ENCODE measurements around the gene CKM.
"Not testable (repeated sequence)": the region's sequence is repeated elsewhere in the genome, so short reads cannot be mapped to it uniquely, and the experiment has no call there.

Gene CKM

DNA sequence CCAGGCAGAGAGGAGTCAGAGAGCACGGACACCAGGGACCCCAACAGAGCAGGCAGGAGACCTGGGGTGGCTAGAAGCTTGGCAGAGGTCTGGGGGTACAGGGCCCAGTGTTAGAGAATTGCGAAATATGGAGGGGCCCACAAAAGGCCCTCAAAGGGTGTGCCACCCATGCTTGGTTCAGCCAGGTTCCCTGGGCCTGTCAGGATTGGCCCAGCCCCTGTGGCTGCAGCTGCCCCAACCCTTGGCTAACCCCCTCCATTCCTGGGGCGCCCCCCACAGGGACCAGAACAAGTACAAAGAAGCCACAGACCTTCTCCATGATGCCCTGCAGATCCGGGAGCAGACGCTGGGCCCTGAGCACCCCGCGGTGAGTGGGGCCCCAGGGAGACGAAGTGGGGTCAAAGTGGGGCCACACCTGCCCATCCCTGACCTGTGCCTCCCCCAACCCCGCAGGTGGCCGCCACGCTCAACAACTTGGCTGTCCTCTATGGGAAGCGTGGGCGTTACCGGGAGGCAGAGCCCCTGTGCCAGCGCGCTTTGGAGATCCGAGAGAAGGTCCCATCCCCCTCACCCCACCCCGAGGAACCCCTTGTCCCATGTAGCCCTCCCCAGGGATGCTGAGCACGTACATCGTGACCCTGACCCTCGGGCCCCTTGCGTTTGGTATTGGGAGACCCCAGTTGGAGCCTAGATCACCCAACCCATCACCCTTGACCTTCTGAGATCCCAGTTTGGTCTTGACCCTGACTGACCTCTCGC lies 25.9 kb upstream of the CKM start:
- DNase-seq, result no peak

DNA sequence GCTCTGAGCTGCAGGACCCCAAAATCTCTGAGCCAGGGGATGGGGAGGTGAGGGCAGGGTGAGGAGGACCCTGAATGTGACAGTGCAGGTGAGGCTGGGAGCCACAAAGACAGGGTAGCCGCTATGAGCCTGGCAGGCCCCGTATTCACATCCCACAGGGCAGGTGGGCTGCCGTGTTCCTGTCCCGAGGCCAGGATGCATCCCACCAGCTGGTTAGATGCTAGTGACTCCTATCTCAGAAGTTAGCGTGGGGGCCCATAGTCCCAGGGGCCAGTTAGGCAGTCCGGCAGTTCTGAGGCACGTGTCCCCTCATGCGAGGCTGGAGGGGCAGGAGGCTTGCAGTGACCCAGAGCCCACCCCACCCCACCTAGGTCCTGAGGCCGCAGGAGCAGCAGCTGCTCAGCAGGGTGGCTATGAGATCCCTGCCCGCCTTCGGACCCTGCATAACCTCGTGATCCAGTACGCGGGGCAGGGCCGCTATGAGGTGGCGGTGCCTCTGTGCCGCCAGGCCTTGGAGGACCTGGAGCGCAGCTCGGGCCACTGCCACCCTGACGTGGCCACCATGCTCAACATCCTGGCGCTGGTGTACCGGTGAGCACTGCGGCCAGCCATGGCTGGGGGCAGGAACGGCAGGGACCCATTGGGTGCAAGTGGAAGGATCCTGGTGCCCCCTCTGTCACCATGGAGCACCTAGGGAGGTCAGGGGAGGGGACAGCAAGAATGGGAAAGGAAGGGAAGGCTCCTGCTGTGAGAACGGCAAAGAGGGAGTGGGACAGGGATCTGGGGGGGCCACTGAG lies 25.1 kb upstream of the CKM start:
- no peak for DNase-seq

DNA sequence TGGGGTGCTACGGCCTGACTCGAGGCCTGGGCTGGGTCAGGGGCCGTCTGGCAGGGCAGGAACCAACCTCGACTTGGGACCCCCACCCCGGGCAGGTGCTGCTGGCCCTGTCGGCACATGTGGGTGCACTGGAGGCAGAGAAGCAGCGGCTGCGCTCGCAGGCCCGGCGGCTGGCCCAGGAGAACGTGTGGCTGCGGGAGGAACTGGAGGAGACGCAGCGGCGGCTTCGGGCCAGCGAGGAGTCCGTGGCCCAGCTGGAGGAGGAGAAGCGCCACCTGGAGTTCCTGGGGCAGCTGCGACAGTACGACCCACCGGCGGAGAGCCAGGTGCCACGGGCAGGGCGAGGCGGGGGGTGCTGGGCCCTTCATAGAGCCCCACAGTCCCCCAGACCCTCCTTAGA lies 23.8 kb upstream of the CKM start:
- no peak for DNase-seq

DNA sequence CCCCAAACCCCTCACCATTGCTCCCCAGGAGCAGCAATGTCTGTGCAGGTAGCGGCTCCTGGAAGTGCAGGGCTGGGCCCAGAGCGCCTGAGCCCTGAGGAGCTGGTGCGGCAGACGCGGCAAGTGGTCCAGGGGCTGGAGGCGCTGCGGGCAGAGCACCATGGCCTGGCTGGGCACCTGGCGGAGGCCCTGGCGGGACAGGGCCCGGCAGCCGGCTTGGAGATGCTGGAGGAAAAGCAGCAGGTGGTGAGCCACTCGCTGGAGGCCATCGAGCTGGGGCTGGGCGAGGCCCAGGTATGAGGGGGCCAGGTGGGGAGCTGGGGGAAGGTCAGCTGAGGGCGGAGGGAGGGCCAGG lies 22.8 kb upstream of the CKM start:
- no peak for DNase-seq

DNA sequence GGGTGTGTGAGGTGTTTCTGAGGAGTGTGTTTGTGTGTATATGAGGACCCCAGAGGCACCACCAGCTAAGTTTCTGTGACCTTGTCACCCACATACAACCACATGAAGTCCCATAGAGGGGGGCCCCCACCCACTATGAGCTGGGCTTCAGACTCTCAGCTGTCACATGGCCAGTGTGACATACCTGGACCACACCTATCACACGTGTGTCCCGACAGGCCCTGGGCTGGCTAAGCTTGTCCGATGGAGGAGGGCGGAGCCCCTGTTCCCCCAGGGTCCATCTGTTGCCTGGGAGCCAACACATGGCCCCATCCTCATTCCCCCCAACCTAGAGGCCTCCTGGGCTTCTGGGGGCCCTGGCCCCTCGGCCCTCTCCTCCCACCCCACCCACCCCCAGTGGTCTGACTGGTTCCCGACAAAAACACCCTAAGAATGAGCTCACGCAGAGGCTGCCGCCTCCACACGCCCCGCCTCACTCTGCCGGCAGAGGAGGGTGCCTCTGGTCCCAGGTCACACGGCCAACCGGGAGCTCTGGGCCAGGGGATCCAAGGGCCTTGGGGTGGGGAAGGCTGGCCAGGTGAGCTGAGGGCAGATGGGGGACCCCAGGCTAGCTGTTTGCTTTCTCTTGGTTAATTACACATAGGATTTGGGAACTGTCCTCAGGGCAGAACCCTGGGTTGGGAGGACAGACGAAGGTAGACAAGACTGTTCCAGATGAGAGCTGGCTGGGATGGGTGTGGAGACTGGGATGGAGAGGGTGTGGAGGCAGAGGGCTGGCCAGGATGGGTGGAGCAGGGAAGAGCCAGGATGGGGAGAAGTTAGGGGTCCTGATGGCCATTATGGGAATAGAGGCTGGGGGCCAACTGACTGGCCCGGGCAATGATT lies 22.2 kb upstream of the CKM start:
- DNase-seq, result no peak

DNA sequence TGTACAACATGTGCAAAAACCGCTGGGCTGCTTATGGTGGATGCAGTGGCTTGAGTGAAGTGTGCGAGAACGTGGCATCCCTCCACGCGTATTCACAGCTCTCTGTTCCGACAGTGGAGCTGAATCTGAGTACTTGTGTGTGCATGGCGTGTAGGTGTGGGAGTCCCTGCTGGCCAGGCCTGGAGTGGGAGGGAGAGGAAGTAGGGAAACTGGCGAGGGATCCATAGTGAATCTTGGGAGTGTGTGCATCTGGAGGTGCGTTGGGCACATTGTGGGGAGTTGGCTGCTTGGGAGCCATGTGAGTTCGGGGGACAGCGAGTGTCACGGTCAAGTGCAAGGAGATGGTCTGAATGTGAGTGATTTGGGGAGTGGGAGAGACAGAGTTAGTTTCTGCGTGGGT lies 20.2 kb upstream of the CKM start:
- DNase-seq, result no peak

DNA sequence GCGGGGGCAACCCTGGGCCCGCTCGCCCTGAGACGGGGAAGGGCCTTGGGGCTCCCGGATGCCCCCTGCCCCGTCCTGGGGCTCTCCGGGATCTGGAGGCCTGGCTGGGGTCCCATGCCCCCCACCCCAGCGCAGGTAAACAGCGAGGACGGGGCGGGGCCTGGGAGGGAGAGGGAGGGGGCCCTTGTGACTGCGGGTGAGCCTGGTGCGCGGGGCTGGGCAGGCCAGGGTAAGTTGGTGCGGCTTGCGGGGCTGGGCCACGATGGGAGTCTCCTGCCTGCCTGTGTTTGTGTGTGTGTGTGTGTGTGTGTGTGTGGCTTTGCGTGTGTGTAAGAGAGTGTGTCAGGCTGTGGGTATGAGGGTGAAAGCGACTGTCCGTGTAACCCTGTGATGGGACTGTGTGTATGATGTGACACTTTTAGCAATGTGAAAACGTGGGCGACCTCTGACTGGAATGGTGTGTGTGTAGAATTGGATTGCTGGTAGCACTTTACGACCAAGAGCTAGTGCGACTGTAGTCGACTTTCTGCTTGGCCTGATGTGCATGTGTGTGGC lies 18.3 kb upstream of the CKM start:
- DNase-seq, result no peak

DNA sequence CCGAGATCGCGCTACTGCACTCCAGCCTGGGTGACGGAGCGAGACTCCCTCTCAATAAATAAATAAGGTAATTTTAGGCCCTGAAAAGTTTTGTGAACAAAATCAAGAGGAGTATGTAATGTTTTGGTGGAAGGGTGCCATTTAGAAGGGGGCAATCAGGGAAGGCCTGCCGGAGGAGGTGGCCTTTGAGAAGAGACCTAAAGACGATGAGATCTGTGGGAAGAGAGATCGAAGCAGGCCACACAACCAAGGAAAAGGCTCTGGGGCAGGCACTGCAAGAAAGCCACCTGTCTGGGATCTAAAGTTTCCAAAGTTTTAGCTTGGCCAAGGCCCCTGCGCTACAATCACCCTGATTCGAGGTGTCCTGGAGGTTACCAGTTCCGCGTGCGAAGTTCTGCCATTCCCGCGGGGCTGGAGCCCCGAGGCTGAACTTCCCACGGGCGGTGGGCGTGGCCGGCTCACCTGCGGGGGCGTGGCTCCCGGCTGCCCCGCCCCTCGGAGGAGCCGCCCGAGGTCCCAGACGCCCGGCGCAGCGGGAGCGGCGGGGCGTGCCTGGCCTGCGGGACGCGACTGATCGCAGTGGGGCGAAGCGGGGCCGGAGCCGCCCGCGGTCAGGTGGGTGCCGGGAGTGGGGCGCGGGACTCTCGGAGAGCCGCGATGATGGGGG lies 17.7 kb upstream of the CKM start, which contains the start of gene KLC3:
TSS of gene KLC3 (plus strand) at position 519 of the 667 bp plus-strand sequence. CDS start 4,792 bp downstream, outside the sequence.
- DNase-seq, result peak; percentile 40

DNA sequence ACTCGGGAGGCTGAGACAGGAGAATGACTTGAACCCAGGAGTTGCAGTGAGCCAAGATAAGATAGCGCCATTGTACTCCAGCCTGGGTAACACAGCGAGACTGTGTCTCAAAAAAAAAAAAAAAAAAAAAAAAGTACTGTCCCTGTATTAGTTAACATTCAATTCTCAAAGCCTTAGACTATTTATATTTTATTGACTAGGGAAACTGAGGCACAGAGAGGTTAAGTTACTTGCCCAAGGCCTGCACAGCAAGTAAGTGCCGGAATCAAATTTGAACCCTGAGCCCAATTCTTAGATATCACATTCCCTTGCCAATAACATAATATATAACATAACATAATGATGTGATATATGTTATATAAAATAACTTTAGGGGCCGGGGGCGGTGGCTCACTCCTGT lies 17.0 kb upstream of the CKM start:
- no peak for DNase-seq

DNA sequence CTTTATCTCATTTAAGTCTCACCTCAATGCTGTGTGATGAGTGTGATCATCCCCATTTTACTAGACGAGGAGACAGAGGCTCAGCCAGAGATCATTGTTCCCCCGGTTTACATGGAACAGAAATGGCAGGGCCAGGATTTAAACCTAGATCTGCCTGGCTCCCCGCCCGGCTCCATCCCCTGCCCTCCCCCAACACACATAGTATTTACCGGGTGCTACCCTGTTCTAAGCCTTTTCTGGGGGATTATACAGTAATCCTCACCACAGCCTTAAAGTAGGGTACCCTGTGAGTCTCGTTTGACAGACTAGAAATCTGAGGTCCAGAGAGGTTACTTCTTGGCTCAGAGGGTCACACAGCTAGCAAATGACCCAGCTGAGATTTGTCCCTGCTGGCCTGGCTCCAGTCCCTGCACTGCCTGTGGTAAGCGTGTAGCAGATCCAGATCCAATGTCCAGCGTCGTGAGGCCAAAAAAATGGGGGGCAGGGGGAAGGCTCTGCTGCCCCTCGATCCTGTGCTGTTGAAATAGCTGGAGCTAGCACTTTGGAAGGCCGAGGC lies 14.1 kb upstream of the CKM start:
- no peak for DNase-seq

DNA sequence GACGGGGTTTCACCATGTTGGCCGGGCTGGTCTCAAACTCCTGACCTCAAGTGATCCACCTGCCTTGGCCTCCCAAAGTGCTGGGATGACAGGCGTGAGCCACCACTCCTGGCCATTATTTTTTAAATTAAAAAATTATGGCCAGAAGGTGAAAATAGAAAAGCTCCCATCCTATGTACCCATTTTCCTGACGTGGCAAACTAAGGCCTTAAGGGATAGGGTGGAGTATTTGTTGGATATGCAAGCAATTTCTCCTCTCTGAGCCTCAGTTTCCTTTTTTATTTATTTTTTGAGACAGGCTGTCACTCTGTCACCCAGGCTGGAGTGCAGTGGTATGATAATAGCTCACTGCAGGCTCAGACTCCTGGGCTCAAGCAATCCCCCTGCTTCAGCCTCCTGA lies 12.2 kb upstream of the CKM start:
- not testable (repeated sequence) for DNase-seq

DNA sequence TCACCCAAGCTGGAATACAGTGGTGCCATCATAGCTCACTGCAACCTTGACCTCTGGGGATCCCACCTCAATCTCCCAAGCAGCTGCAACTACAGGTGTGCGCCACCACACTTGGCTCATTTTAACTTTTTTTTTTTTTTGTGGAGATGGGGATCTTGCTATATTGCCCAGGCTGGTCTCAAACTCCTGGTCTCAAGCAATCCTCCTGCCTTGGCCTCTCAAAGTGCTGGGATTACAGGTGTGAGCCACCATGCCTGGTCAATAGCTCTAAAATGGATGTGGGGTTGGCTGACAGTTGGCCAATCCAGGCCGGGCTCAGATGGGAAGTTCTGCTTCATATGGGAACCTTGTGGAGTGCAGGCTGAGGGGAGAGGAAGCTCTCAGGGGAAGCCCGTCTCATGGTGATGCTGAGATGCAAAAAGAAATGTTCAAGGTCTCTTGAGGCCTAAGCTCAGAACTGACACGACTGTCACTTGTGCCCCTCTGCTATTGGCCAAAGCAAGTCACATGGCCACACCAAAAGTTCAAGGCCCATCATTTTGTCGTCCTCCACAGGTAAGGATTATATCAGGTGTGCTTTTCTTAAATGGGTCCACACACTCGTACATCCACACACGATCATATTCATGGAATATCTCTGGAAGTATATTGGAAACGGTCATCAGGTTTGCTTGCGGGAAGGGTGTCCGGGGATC lies 11.1 kb upstream of the CKM start:
- DNase-seq, result no peak

DNA sequence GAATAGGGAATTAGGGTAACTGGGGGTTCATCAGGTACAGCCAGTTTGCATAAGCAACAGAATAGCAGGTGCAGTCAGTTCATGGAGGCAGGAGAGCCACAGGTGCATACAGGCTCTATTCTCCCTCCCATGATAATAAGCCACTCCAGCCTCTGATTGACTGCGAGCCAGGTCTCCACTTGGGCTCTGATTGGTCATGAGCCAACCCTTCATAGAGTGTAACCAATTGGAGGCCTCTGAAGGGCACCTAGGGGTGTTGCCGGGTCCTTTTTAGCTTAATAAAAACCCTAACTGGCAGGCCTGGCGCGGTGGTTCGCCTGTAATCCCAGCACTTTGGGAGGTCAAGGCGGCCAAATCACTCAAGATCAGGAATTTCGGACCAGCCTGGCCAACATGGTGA lies 8.7 kb upstream of the CKM start:
- DNase-seq, result no peak

DNA sequence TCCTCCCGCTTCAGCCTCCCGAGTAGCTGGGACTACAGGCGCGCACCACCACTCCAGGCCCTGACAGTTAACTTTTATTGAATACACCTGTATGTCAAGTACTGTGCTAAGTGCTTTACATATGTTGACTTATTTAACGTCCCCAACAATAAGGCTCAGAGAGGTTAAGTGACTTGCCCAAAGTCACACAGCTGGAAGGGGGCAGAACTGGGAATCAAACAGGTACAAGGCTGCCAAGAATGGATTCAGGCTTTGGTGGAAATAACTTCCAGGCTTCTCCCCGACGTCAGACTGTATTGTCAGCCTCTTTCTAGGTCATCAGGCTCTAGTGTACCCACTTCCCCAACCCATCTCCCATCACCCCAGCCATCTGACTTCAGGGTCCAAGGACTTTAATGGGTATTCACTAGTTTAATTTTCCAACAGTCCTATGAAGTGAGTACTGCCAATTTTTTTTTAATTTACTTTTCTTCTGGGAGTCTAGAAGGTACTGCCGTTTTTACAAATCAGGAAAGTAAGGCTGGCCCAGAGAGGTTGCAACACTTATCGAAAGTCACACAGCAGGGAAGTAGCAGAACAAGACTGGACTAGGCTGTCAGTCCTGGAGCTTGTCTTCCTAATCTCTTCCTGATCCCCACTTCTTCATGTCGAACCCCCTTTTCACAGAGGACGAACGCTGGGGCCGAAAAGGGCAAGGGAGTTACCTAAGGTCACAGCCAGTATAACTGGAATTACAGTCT lies 4.9 kb upstream of the CKM start:
- no peak for DNase-seq

DNA sequence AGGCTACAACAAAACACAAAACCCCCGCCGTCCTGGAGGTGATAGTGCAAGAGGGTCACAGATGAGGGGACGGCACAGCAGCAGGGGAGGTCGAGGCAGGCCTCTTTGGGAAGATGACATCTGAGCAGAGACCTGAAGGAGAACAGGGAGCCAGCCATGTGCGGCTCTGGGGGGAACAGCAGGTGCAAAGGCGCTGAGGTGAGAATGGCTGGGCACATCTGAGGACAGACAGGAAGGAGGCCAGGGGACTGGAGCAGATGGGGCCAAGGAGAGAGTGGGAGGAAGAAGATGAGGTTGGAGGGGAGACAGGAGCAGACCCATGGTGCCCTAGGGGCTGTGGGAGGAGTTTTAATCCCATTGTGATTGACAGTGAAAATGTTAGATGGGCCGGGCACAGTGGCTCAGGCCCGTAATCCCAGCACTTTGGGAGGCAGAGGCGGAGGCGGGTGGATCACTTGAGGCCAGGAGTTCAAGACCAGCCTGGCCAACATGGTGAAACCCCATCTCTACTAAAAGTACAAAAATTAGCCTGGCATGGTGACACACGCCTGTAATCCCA lies 1.8 kb upstream of the CKM start:
- no peak for DNase-seq

DNA sequence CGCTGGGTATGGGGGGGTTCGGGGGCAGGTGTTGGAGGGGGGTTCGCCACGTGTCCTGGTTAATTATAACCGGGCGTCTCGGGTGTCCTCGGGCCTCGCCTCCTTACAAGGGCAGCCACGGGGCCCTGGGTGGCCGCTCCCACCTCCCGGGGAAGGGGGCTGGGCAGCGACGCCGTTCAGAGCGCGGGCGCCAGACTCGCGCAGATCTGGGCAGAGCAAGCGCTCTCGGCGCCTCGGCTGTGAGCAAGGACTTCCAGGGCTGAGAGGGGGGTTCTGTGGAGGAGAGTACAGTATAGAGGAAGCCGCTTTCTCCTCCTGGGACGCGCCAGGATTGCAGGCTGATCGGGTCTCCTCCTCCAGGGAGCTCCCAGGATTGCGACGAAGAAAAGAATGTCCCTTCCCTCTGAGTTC lies 1.0 kb upstream of the CKM start:
- DNase-seq, result no peak

DNA sequence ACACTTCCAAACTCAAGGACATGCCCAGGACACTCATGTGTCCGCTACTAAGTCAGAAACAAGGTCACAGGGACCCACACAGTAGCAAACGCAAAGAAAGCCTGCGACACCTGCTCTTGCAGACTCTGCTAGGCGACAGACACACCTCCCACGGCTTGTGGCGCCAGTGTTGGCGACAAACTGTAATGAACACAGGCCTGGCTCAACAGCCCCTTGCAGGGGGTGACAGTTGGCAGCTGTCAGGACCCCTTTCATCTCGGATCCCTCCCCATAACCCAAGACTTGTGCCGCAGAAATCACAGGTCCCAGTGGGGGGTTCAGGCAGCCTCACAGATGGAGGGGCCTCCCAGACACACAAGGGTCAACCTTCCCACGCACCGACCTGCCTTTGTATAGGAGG lies 364 bp downstream of the CKM start:
- no peak for DNase-seq

DNA sequence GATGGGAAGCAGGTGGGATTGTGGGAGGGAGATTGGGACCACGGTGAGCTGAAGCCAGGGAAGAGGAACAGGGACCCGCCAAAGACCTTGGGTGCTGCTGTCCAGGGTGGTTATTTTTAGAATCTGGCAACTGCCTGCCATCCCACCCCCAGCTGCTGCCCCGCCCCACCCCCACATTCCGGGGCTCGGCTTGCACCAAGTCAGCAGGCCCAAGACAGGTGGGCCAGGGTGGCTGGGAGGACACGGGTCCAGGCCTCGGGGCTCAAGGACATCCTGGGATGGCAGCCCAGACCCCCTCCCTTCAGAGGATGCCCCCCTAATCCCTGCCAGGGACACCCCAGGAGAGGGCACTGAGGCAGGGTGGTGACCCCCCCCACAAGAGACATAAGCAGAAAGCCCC lies 827 bp downstream of the CKM start:
- no peak for DNase-seq

DNA sequence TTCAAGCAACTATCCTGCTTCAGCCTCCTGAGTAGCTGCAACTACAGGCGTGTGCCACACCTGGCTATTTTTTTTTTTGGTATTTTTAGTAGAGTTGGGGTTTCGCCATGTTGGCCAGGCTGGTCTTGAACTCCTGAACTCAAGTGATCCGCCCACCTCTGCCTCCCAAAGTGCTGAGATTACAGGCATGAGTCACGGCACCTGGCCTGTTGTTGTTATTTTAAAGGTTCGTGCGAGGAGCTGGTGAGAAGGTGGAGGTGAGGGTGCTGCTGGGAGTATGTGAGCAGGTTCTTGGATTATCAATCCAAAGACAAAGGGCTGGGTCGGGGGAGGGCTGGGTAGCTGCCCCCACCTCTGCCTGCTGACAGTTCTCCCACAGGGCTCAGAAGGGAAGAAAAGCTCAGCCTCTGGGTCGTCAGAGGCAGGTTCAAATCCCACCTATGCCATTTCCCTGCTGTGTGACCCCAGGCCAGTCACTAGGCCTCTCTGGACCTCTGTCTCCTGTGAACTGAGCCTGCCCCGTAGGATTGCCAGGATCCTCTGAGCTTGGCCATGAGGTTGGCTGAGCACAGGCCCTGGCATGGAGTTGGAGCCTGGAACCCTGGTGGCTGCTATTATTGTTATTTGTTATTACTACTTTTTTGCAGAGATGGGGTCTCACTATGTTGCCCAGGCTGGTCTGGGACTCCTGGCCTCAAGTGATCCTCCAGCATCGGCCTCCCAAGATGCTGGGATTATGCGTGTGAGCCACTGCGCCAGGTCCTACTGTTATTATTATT lies 1.5 kb downstream of the CKM start:
- no peak for DNase-seq

DNA sequence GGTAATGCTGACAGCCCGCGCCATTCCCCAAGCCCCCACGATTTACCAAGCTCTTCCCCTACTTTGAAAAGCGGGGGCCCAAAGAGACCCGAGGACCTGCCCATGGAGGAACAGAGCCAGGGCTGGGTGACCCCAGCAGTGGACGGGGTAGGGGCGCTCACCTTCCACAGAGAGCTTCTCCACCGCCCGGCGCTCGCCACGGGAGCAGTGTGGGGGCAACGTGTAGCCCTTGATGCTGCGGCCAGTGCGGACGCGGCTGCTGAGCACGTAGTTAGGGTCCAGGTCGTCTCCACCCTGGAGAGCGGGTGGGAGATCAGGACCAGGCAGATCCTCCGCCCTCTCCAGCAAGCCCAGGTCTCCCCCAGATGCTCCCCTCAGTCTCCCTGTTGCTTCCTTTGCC lies 7.4 kb downstream of the CKM start:
- DNase-seq, result no peak
